Nephron progenitor cell (in vitro differentiated cells): ENCODE results near the gene JOSD2.
A peak's percentile ranks its signal among the peaks of the same experiment; 100 is the strongest.

Source experiments
- DNase-seq: peaks from one replicate; pipeline ENCODE4 v3.0.0; 2021
- H3K27ac Mint-ChIP-seq: 2 replicates; pipeline ENCODE4 v1.8.0; 2021; ENCODE audit warnings: mild to moderate bottlenecking, moderate library complexity, mixed read lengths
- H3K27me3 Mint-ChIP-seq: 2 replicates; pipeline ENCODE4 v1.8.0; 2021; ENCODE audit warnings: mild to moderate bottlenecking, low read depth, mixed read lengths; ENCODE audit not compliant: poor library complexity
- H3K36me3 Mint-ChIP-seq: 2 replicates; pipeline ENCODE4 v1.8.0; 2021; ENCODE audit warnings: low read depth, mixed read lengths
- H3K4me1 Mint-ChIP-seq: 2 replicates; pipeline ENCODE4 v1.8.0; 2021; ENCODE audit warnings: mixed read lengths
- H3K4me3 Mint-ChIP-seq: 2 replicates; pipeline ENCODE4 v1.8.0; 2021; ENCODE audit warnings: mild to moderate bottlenecking, moderate library complexity, mixed read lengths
- H3K9me3 Mint-ChIP-seq: 2 replicates; pipeline ENCODE4 v1.8.0; 2021; ENCODE audit warnings: mild to moderate bottlenecking, moderate library complexity, mixed read lengths
- CTCF ChIP-seq: fragments of 200-600 bp; sonication (generic); IDR thresholded peaks from 2 replicates; pipeline ENCODE4 v1.5.0; 2021; ENCODE audit warnings: antibody characterized with exemption

The JOSD2 gene

DNA sequence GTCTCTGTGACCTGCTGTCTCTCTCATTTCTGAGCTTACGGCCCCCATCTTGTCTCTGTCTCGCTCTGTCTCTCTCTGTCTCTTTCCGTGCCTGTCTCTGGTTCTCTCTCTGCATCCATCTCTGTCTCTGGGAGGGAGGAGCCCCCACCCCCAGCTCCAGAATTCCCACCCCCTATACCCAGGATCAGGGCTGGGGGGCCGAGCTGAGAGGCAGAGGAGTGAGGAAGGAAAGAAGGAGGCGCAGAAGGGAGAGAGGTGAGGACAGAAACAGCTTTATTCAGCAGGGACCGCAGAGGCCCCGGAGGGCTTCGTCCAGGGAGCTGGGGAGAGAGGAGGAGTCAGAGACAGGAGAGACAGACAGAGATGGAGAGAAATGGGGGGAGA is 14.0 kb downstream of the JOSD2 start:
- Mint-ChIP-seq H3K27ac (no peak overlapping the region), H3K4me3 (no peak overlapping the region), H3K4me1 (peaks cover 19% of the 10 kb centered on the region), H3K27me3 (peaks cover 8% of the 10 kb centered on the region), H3K36me3 (peaks cover 4% of the 10 kb centered on the region), H3K9me3 (peaks cover under 1% of the 10 kb centered on the region)
- DNase-seq = no peak
- no peak for TF ChIP-seq CTCF

DNA sequence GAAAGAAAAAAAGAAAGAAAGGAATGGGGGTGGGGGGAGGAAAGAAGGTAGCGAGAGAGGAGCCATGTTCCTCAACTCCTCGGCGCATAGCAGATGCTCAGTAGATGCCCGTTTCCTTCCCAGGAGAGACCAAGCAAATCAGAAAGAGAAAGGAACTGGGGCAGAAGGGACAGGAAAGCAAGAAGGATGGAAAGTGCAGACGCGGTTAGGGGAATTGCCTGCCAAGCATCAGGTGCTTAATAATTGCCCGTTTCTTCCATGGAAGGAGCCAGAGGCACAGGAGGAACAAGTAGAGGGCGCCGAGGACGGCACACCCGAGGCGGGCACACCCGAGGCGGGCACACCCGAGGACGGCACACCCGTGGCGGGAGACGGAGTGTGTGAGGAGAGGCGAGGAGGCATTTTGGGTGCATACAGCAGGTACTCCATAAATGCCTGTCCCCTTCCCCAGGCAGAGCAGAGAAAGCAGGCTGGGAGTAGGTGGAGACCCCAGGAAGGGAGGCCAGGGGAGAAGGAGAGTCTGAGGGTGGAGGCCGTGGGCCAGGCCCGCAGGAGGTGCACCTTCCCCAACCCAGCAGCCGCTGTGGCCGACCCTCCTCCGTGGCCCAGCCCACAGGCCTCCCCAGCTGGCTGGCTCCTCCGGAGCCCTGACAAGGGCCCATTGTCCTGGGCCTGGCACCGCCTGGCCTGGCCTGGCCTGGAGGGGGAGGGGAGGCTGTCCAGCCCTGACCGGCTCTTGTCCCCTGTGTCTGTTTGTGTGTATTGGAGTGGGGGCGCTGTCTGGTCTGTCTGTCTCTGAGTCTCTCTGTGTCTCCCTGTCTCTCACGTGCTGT is 14.6 kb downstream of the JOSD2 start:
- H3K27ac Mint-ChIP-seq = no peak overlapping the region
- H3K36me3 Mint-ChIP-seq = peaks cover 4% of the 10 kb centered on the region
- H3K4me3 Mint-ChIP-seq = no peak overlapping the region
- DNase-seq = peak; percentile 42
- TF ChIP-seq CTCF = no peak
- H3K9me3 Mint-ChIP-seq = peaks cover 6% of the 10 kb centered on the region
- H3K27me3 Mint-ChIP-seq = peaks cover 7% of the 10 kb centered on the region
- peaks cover 19% of the 10 kb centered on the region for H3K4me1 Mint-ChIP-seq

DNA sequence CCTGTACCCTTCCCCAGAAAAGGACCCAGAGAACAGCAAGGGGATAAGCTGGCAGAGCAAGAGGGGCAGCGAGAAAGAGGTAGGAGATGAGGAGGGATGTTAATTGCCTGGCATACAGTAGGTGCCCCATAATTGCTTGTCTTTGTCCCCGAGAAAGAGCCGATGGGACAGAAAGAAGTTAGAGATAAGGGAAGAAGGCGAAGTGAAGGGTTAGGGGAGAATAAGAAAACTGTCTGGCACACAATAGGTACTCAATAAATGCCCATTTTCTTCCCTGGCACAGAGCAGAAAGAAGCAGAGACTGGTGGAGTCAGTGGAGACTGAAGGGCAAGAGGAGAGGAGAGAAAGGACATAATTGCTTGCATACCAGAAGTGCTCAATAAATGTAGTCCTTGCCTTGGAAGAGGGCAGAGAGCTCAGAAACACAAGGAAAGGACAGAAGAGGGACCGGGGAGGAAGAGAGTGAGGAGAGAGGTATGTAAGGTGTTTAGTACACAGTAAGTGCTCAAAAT is 15.9 kb downstream of the JOSD2 start:
- TF ChIP-seq CTCF = no peak
- Mint-ChIP-seq H3K4me1 (peaks cover 21% of the 10 kb centered on the region), H3K9me3 (peaks cover 18% of the 10 kb centered on the region), H3K36me3 (peaks cover 13% of the 10 kb centered on the region), H3K27ac (no peak overlapping the region), H3K27me3 (no peaks in the 10 kb centered on the region), H3K4me3 (no peak overlapping the region)
- no peak for DNase-seq

DNA sequence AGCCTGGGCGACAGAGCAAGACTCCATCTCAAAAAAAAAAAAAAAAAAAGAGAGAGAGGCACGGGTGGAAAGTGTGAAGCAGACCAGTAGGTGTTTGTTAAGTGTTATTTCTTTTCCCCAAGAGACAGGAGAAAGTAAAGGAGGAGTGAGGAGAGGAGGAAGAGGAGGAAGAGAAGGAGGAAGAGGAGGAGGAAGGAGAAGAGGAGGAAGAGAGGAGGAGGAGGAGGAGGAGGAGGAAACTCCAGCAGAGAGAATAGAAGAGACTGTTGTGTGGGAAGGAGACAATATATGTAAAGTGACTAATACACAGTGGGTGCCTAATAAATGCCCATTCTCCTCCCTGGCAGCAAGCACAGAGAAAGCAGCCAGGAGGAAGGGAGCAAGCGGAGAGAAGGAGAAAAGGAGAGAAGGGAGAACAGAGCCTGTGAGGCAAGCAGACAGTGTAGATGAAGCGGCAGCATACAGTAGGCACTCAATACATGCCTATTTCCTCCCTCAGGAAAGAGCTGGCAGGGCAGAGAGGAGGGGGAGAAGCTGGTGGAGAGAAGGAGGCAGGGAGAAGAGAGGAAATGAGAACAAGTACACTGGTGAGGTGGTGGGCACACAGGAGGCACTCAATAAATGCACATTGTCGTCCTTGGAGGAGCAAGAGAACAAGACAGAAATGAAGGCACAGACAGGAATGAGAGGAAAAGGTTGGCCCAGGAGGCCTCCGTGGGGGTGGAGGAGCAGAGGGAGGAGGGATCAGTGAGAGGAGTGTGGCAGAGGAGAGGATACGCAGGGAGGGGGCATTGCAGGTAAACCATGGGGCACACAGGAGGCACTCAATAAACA is 16.6 kb downstream of the JOSD2 start:
- peaks cover 27% of the 10 kb centered on the region for H3K4me1 Mint-ChIP-seq
- H3K4me3 Mint-ChIP-seq = no peak overlapping the region
- no peaks in the 10 kb centered on the region for H3K27me3 Mint-ChIP-seq
- peaks cover 24% of the 10 kb centered on the region for H3K9me3 Mint-ChIP-seq
- no peak for DNase-seq
- no peak overlapping the region for H3K27ac Mint-ChIP-seq
- TF ChIP-seq CTCF = no peak
- H3K36me3 Mint-ChIP-seq = peaks cover 19% of the 10 kb centered on the region

GRCh38 chr19:50493171-50493570 is 17.8 kb downstream of the JOSD2 start:
- Mint-ChIP-seq H3K4me3 (no peak overlapping the region), H3K9me3 (peaks cover 36% of the 10 kb centered on the region), H3K27me3 (no peaks in the 10 kb centered on the region), H3K27ac (no peak overlapping the region), H3K36me3 (peaks cover 30% of the 10 kb centered on the region), H3K4me1 (peaks cover 39% of the 10 kb centered on the region)
- no peak for TF ChIP-seq CTCF
- DNase-seq = no peak
